Measurements from ENCODE around the gene MXD3.
"Not testable (repeated sequence)": the region's sequence is repeated elsewhere in the genome, so short reads cannot be mapped to it uniquely, and the experiment has no call there.

Gene MXD3

DNA sequence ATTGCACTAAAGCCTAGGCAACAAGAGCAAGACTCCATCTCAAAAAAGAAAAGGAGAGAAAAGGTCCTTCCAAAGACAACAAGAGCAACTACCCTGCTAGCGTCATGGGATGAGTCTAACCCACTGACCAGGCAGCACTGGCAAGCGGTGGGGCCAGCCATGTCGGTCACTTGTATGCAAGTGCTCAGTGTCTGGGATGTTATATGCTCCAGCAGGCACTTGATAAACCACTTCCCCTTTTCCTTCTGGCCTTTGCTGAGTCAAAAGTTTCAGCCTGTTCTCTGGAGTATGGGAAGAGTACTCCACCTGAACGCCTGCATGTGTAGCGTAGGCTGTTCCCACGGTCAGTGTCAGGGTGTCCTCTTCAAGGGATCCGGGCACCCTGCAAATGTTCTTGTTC is 9.2 kb upstream of the MXD3 start:
- no peak for DNase-seq (ENCODE audit: low read depth in 2 of 2)

DNA sequence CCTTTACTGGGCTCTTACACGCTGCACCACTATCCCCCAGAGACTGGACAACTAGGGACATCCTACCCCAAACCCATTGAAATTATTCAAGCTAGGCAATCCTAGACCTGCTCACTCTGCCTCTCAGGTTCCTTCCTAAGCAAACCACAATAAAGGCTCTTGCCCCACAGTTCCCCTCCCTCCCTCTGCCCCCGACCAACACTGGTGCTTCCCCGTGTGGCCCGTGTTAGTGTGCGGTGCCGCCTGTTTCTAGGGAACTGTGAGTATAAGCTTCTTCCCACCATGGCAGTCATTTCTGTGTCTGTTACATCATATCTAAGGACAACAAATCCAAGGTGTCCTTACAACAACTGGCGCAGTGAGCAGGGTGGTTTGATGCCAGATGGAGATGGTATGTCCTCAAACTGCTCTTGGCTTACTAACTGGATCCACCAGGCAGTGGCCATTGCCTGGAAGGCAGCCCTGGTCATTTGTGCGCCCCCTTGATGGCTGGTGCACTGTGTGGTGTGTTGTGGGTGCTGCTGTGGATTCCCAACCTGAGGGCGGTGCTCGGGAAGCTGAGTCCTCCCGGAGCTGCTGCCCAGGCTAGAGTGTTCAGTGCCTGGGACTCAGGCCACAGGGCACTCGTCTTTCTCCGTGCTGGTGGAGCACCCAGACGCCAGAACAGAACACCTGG is 8.4 kb upstream of the MXD3 start:
- no peak for DNase-seq (ENCODE audit: low read depth in 2 of 2)

DNA sequence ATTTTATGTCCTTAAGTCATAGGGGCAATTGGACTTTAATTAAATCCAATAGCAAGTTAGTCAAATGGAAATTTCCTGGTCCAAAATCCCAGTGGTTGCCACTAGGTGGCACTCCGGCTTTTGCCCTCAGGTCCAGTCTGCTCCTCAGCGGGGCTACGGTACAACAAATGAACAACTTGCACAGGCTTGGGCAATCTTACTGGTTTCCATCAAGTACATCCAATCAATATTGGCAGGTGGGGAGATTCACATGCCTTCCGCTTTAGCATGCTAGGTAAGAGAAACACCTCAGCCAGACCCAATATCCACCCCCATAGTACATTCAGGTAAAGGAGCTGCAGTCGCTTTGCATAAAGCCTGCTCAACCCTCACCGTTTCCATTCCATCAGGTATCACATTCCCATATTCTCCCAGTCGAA is 6.3 kb upstream of the MXD3 start:
- peak; percentile 57 to 70 for DNase-seq (ENCODE audit: low read depth in 2 of 2)

DNA sequence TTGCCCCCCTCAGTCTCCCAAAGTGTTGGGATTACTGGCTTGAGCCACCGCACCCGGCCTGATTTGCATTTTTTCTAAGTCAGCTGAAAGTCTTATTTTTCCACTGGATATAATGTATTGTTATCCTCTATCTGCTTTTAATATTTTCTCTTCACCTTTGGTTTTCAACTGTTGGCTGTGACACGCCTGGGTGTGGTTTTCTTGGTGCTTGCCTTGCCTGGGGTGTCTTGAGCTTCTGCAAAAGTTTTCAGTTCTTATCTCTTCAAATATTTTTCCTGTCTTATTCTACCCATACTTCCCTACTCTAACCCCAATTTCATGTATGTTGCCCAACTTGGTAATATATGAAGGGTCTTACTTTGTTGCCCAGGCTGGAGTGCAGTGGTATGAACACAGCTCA is 4.3 kb upstream of the MXD3 start:
- DNase-seq (ENCODE audit: low read depth in 2 of 2) = no peak

DNA sequence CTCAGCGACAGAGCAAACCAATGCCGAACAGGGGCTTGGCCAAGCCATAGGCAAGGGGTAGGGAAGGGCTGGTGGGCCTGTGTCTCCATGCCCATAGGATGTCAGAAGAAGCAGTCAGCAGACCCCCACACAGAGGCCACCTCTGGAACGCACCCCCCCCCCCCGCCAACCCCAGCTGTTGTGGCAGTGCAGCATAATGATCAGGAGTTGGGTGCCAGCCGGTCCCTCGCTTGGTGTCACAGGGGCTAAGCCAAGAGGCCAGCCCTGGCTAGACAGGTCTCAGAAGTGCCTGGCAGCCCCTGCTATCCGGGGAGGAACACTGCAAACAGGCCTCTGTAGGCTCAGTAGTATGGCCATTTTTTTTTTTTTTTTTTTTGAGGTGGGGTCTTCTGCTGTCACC is 3.7 kb upstream of the MXD3 start:
- no peak for DNase-seq (ENCODE audit: low read depth in 2 of 2)

DNA sequence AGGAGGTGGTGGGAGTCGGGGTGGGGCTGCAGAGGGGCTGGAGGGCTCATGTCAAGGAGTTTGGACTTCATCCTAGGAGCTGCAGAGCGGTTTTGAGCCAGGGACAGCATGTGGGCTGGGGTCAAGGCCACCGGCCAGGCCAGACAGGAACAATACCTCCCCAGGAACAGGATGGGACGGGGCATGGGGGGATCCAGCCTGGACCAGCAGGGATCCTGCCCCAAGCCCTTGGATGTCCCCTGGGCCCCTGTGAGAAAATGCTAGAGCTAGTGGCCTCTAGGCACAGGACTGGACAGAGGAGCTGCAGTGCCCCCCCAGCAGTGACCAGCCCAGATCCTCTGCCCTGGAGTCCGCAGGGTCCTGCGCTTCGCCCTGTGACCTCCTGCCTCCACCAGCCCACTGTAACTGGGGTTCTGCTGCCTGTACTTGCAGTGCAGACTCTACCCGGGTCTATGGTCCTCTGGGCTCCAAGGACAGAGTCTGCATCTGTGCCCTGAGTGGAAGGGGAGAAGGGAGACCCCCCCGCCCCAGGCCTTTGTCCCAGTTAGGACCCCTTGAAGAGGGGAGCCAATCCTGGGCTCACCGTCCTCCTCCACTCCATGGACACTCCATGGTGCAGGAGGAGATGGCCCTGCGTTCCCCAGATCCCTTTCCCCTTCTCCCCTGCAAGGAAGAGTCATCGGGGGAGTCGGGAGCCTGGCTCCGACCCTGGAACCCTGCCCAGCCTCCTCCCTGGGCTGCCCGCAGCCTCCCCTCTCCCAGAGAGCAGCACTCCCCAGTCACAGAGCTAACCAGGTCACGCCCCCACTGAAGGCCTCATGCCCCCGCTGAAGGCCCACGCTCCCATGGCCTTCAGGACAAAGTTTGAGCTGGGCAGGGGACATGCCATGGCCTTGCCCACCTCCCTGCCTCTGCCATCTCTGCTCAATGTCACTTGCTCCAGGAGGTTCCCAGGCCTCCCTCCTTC is 3.0 kb upstream of the MXD3 start:
- DNase-seq (ENCODE audit: low read depth in 2 of 2) = no peak

DNA sequence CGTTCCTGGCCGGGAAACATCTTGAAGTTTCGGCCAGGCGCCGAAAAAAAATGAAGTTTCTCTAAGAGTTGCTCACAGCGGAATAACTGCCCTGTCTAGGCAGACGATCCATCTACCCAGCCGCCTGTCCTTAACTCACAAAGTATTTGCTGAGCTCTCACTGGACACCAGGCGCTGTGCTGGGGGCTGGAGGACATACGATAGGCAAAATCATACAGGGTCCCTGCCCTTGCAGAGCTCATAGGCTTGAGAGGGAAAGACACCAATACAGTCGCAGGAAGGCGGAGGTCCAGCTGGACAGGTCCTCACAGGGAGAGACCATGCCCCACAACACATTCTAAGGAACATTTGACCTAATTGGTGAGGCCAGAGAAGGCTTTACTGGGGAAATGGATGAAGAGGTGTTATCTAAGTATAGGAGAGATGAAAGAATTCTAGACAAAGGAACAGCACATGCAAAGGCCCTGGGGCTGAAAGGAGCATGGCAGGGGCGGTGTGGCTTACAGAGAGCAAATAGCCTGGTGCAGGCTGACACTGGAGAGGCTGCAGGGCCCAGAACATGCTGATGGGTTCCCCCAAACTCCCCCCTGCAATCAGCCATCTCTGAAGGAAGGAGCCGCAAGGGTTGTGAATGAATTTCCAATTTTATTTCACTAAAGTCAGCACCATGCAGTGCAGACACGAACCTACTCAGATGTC is 2.0 kb upstream of the MXD3 start:
- DNase-seq (ENCODE audit: low read depth in 2 of 2) = no peak

DNA sequence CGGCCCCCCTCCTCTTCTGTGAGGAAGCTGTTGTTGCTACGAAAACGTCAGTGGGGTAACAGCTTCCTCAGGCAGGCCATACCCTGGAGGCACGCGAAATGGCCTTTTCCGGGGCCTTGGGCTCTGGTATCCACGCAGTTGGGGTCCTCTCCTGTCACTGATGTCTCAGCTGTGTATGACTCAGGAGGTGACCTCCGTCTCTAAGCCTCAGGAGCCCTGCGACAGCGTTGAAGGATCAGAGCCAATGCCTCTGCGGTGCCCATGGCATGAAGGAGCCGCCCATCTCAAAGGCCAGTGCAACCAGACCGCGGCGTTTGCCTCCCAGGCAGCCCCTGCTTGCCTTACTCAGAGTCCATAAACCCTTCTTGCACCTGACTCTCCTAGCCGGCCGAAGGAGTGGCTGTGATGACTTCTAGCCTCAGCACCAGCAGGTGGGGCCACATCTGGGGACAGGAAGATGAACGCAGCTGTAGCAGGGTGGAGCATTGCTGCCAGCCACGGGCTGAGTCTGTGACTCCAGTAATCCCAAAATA is 1.0 kb upstream of the MXD3 start:
- no peak for DNase-seq (ENCODE audit: low read depth in 2 of 2)

DNA sequence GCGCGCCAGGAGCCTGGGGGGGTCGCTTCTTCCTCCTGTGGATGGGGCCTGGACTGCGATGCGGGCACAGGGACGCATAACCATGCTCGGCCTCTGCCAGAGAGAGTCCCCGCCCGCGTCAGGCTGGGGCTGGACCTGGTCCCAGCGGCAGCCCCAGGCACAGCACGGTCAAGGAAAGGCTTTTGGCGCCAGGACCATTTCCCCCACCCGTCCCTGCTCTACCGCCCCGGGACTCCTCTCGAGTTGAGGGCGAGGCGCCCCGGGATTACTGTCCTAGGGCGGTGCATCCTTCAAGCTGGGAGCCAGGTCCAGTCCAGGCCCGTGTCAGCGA is 341 bp downstream of the MXD3 start:
- no peak for DNase-seq (ENCODE audit: low read depth in 2 of 2)

DNA sequence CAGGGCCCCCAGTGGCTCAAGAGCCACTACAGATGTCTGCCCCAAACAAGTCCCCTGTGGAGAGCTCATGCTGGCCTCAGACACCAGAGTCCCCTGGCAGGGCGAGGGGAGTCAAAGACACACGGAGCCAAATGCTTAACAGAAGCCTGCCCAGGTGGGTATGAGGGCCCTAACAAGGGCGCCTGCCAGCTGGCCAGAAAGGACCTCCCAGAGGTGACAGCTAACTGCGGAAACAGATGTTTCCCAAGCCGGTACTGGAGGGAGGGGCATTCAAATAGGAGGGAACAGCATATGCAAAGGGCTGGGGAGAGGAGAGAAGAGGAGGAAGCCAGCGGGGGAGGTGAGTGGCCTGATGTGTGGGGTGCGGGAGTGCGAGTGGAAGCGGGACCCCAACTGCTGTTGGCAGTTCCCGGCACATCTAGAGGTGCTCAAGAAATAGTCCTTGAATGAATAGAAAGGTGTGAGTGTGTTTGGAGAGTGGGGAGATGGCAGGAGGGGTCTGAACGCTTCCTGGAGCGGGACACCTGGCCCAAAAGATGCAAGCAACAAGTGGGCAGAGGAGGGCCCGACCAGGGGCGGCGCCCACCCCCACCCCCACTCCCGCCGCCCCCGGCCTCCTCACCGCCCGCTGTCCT is 824 bp downstream of the MXD3 start:
- DNase-seq (ENCODE audit: low read depth in 2 of 2) = no peak

DNA sequence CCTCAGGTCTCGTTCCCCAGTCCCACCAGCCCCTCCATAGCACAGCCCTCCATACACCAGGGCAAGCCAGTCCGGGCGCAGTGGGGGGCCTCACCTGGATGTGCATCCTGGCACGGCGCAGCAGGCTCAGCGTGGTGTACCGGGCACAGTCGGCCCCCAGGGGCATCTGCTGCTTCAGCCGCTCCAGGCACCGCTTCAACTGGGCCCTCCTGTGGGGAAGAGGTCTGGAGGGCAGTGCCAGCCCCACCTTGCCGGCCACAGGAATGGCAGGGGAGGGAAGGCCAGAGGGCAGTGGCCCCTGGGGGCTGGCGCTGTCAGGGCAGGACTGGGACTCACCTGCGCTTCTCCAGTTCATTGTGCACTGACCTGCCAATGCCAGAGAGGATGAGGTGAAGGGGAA is 1.4 kb downstream of the MXD3 start:
- no peak for DNase-seq (ENCODE audit: low read depth in 2 of 2)

DNA sequence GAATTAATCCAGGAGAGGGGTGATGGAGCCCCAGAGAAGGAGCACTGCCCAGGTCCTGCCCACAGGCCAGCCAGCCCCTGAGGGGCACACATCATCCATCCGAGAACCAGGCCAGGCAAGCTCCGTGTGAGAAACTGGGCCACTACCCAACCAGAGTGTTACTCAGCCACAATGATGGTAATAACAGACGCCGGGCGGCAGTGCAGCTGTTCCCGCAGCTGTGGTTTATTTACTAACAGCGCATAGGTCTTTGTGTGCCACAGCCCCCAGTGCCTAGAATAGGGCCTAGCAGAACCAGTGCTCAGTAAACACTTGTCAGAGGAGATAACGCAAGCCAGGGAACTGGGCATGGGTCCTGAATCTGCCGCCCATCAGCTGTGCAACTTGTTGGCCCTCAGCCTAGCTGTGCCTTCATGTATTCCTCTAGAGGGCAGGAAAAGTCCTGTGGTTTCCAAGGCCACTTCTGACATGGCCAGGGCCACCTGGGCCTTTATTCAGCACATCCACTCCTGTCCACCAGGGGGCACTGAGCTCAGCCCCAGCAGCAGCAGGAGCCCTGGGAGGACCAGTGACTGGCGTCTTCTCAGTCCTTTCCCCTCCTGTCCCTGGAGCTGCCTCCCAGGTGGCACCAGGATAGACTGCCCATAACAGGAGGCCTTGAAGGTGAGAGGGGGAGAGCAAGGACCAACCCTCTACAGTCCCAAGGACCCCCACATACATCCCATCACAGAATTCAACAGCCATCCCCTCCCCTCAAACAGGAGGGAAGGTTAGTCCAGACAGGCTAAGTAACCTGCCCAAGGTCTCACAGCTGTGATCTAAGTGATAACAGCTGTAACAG is 2.1 kb downstream of the MXD3 start:
- DNase-seq (ENCODE audit: low read depth in 2 of 2) = peak; percentile 50 to 68

DNA sequence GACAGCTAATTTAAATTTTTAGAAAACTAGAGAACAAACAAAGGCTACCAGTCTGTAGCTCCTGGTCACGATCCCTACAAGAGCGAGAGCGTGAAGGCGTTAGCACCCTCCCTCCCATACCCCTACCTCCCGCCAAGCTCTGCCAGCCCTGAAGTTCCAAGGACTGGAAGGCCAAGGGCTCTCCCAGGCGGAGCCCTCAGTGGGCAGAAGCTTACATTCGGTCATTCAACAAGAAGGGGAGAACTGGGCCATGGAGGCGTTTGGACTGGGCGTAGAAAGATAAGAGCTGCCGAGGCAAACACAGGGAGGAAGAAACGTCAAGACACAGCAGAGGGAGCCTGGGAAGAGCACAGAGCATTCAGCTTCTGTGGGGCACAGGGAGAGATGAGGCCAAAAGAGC is 3.0 kb downstream of the MXD3 start:
- no peak for DNase-seq (ENCODE audit: low read depth in 2 of 2)

DNA sequence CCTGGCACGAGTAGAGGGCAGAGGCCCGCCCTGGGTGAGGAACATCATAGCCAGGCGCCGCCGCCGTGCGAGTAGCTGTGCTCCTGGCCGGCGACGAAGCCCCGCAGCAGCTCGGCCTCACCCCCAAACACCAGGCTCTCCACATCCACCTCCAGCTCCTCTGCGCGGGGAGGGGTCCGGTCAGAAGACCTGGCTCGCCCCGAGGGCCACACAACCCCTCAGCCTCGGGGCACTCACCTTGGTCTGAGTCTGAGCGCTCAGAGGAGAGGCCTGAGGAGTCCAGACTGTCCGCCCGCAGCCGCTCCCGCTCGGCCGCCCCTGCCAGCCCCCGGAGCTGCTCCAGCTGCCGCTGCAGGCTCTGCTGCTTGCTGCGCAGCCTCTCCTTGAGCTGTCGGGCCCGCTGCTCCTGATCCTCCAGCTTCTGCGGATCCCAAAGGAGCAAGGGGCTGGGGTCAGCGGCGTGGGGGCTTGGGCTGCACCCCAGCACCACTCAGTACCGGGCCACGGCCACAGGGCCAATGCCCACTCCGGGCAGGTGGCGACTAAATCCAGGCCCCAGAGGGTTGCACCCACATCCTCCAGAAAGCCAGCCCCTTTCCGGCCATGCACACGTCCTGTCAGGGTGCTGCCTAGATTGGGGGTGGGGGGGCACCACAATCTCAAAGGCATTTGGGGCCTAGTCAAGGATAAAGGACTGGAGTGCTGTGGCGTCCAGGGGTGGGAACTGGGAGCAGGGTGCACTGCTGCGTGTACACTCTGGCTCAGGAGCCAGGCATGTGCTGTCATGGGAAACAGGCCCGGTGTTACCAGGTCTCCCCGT is 3.9 kb downstream of the MXD3 start:
- no peak for DNase-seq (ENCODE audit: low read depth in 2 of 2)

DNA sequence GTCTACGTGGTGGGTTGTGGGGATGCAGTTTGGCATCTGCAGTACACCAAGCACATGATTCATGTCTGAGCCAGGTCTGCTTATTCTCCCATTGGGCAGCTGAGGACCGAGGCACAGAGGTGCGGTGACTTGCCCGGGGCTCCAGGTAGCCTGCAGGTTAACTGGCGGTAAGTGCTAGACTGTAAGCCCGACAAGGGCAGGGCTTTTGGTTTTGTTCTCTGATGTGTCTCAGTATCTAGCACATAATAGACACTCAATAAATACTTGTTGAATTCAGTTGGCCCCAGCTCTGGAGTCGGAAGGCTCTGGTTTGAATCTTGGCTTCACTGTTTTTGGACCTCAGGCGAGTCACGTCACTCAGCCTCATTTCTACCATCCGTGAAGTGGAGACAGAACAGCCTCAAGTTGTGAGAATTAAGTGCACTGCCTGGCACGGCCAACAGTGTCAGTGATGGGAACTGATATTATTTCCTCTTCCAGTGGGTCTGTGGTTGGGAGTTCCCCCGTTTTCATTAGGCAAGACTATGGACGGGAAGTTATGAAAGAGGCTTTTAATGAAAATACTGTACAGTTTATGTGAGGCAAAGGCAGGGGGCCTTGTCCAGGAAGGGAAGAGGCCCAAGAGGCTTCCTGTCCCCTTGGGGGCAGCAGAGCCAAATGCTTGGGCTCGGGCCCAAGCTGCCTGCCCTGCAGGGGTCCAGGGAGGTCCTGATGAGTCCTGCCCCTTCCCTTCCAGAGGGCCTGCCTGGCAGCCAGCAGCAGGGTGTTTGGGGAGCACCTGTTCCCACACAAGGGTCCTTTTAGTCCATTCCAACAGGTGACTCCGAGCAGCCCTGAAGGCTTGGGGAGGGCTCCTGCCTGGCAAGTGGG is 4.8 kb downstream of the MXD3 start:
- no peak for DNase-seq (ENCODE audit: low read depth in 2 of 2)

DNA sequence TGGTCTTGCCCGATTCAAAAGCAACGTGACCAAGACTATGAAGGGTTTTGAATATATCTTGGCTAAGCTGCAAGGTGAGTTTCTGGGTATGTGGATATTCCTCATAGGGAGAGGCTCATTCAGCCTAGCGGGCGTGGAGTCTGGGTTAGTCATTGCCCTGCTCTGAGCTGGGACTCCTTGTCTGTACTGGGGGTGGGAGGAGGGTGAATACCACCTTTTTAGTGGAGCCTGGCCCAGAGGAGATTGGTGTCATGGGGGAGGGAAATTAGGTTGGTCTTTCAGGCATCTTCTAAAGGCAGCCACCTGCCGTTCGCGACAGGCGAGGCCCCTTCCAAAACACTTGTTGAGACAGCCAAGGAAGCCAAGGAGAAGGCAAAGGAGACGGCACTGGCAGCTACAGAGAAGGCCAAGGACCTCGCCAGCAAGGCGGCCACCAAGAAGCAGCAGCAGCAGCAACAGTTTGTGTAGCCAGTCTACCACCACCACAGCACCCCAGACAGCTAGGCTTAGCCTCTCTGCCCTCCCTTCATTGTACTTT is 5.5 kb downstream of the MXD3 start:
- DNase-seq (ENCODE audit: low read depth in 2 of 2) = not testable (repeated sequence)

DNA sequence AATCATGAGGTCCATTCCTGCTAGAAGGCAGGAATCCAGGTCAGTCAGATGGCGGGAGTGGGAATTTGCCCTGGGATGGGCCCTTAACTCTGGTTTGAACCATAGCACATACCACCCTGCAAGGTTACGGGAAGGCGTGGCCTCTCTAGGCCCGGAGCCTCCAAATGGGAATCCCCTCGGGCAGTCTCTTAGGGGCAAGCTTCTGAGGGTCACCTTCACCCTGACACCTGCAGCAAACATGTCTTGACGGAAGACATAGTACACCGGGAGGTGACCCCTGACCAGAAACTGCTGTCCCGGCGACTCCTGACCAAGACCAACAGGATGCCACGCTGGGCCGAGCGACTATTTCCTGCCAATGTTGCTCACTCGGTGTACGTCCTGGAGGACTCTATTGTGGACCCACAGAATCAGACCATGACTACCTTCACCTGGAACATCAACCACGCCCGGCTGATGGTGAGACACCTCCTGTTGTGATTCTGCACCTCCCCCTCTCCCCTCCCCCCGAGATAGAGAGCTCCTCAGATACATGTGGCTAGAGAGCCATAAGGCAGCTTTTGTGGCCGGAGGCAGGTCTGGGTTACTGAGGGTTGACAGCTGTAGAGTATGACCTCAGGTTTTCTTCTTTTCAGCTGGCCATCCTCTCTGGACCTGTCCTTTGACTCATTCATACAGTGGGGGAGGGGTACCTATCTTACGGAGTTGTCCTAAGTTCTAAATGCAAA is 7.1 kb downstream of the MXD3 start:
- no peak for DNase-seq (ENCODE audit: low read depth in 2 of 2)

DNA sequence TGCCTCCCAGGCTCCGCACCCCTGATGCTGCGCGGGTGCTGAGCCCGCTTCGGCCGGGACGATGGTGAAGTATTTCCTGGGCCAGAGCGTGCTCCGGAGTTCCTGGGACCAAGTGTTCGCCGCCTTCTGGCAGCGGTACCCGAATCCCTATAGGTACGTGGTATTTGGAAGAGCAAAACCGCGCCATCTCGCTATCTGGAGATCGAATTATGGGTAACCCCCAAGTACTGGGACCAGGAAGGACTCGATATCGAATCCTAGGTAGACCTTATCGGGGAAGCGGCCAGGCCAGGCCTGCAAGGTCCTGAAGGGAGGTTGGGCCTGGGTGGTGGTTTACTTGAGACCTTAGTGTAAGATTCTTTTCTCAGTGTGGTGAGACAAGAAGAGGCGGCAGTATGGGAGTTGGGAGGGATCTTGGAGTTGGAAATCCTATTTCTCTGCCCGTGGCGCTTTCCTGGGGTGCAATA is 7.7 kb downstream of the MXD3 start:
- DNase-seq (ENCODE audit: low read depth in 2 of 2) = no peak
